Heart left ventricle (tissue), 16 donors: ENCODE results near the gene POLR2L. TPM values are rescaled to one million over a fixed set of nuclear protein-coding genes. Genes with fewer than 3 reads are reported as not detected.

ENCODE experiments used
- ATAC-seq, 4 donors: fragments of 200-7000 bp; cut with Tn5 transposase; one replicate each; pipeline ENCODE4 v1.9.1; 2020 to 2022; ENCODE audit warnings: moderate library complexity in 4 of 4, mild to moderate bottlenecking in 3 of 4, moderate number of reproducible peaks in 1 of 4
- DNase-seq, 5 donors: peaks; one replicate each; pipeline ENCODE4 v3.0.0-alpha.2; 2020
- H3K27ac ChIP-seq, 12 donors: fragments of 200-600 bp; sonication (generic) in 4 of 12; one replicate each; pipeline versions ENCODE4 v1.5.0 to v1.8.0; 2016 to 2022; ENCODE audit warnings: mild to moderate bottlenecking in 2 of 12
- H3K27me3 ChIP-seq, 9 donors: fragments of 200-600 bp; sonication (generic) in 2 of 9; one replicate each; pipeline versions ENCODE4 v1.5.1 to v1.8.0; 2016 to 2022; ENCODE audit warnings: mild to moderate bottlenecking in 3 of 9
- H3K36me3 ChIP-seq, 9 donors: fragments of 200-600 bp; sonication (generic) in 2 of 9; one replicate each; pipeline versions ENCODE4 v1.5.0 to v1.8.0; 2018 to 2022; ENCODE audit warnings: mild to moderate bottlenecking in 2 of 9
- H3K4me1 ChIP-seq, 12 donors: fragments of 200-600 bp; sonication (generic) in 4 of 12; one replicate each; pipeline versions ENCODE4 v1.5.0 to v1.8.0; 2016 to 2022; ENCODE audit warnings: mild to moderate bottlenecking in 3 of 12
- H3K4me3 ChIP-seq, 12 donors: fragments of 200-600 bp; sonication (generic) in 4 of 12; one replicate each; pipeline versions ENCODE4 v1.5.0 to v1.8.0; 2017 to 2022; ENCODE audit warnings: mild to moderate bottlenecking in 9 of 12, moderate library complexity in 4 of 12
- H3K9me3 ChIP-seq, 12 donors: fragments of 200-600 bp; sonication (generic) in 4 of 12; one replicate each; pipeline versions ENCODE4 v1.5.0 to v1.8.0; 2016 to 2022; ENCODE audit warnings: mild to moderate bottlenecking in 1 of 12
- POLR2A ChIP-seq, 2 donors: fragments of 450-650 bp; IDR thresholded peaks; one replicate each; pipeline ENCODE4 v1.6.1; 2017; ENCODE audit warnings: antibody characterized with exemption in 2 of 2, mild to moderate bottlenecking in 2 of 2, moderate library complexity in 2 of 2
- WGBS, 4 donors: extraction: QIAGEN DNeasy Blood & Tissue Kit in 2 of 4; methylation state at CpG; one replicate each; pipeline versions ENCODE4 v1.1.5 to v1.1.7; 2013 to 2018; 5-methylcytosine and 5-hydroxymethylcytosine counted together
- intact Hi-C, 10 donors: fragments of 100-400 bp; cut with DNase I; formaldehyde crosslinking; loops; one replicate each; pipeline versions ENCODE4 v1.11.1 to v1.14.2; 2022
- polyA plus RNA-seq, 2 donors: library from polyadenylated mRNA; stranded (reverse); fragments of 200-250 nt; gene quantifications; one replicate each; pipeline ENCODE4 v1.2.3, GENCODE V29; 2013
- total RNA-seq, 9 donors: library from RNA; depleted of rRNA in 2 of 9; stranded (reverse); fragments of >200 nt in 2 of 9; fragmentation: NEBNext Ultra II Directional in 3 of 9; extraction: Animal tissue kit (Norgen Biotek cat#: 25700) in 3 of 9; gene quantifications; one replicate each; pipeline versions ENCODE4 v1.1.0 to v1.2.4, GENCODE V29; 2016 to 2023
- TF ChIP-seq, protein P1 (sequence below), 12 donors: fragments of 200-600 bp; sonication (generic) in 4 of 12; IDR thresholded peaks; one replicate each; pipeline versions ENCODE4 v1.5.0 to v1.8.0; 2018 to 2022; ENCODE audit warnings: antibody characterized with exemption in 12 of 12, mild to moderate bottlenecking in 5 of 12
- donor health status: ischemic (EF 13 %, LVEDD 7.1; RV severe dilation, severe dysfunction).
- donor health status: healthy with polysubstance abuse.
- donor health status: DM: no; HTN: yes; CAD: no.
- donor health status: DM: no; HTN: no; CAD: no.
- donor health status: ischemic (EF 25% LVEDD 6.9; RV normal size, moderate dysfunction).
- donor health status: ischemic (EF 25% LVEDD 5.7; RV mildly dilated, moderate dysfunction).
- donor health status: healthy.
- donor health status: DM: yes; HTN: yes; CAD: no.
- donor health status: ischemic (EF 35%, LVEDD 5.7; RV mildly dilated, moderate dysfunction).
- donor health status: nonischemic (EF 11% LVEDD 7.7; RV severe dilation, severe dysfunction).
- donor health status: DM: yes; HTN: yes; CAD: no.
- donor health status: PGD.
- donor health status: ischemic (EF 29% LVEDD 5.4; RV normal size, mild dysfunction).
- donor health status: nonischemic (EF 23%, LVEDD 6.1; RV moderate dilation, normal function).

The POLR2L gene
- total and polyA plus RNA-seq, 11 donors, result 74.4 to 267 (median 208) TPM

DNA sequence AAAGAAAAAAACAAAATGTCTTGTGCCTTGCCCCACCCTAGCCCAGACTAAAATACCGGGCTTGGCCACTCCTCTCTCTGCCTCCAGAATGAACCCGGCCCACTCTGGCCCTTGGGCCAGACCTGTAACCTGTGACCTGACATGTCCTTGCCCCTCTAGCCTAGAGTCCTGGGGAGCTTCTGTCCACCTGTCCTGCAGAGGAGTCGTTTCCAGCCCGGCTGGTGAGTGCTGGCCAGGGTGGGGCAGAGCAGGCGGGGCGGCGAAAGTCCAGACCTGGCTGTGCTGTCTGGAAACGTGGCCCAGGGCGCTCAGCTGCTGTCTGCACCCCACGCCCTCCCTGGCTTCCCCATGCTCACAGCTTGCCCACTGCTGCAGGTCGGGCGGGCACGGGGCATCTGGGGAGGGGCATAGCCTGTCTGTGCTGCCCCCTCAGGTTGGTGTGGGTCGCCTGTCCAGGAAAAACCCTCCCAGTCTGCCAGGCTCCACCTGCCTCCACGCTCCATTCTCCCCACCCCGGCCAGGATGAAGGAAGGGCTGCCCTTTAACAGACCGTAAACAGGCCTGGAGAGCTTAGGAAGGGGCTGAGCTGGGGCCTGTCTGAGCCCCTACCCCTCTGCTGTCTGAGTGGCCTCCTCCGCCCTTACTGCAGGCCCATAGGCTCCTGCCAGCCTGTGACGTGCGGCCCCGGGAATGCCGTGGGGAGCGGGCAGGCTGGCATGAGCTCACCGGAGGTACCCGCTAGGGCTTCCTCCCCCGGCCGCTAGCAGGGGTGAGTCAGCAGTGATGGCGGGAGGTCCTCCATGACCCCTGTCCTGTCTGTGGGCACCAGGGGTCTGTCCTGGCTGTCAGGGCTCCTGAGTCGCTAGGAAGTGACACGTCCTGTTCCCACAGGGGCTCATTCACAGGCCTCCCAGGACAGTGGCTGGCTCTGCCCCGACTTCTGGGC lies 7.7 kb downstream of the POLR2L start:
- peak; percentile 60 to 78 (median 67) for ATAC-seq
- peak in 1 of 2 donors; percentile 68 for TF ChIP-seq POLR2A (IDR thresholded peaks at IDR 0.05)
- TF ChIP-seq, protein P1, sequence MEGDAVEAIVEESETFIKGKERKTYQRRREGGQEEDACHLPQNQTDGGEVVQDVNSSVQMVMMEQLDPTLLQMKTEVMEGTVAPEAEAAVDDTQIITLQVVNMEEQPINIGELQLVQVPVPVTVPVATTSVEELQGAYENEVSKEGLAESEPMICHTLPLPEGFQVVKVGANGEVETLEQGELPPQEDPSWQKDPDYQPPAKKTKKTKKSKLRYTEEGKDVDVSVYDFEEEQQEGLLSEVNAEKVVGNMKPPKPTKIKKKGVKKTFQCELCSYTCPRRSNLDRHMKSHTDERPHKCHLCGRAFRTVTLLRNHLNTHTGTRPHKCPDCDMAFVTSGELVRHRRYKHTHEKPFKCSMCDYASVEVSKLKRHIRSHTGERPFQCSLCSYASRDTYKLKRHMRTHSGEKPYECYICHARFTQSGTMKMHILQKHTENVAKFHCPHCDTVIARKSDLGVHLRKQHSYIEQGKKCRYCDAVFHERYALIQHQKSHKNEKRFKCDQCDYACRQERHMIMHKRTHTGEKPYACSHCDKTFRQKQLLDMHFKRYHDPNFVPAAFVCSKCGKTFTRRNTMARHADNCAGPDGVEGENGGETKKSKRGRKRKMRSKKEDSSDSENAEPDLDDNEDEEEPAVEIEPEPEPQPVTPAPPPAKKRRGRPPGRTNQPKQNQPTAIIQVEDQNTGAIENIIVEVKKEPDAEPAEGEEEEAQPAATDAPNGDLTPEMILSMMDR (IDR thresholded peaks at IDR 0.05), result peak in 1 of 12 donors; percentile 3
- H3K36me3 ChIP-seq, result peaks cover 0 to 39% (median 37%) of the 10 kb centered on the region in 9 donors
- intact Hi-C loops, result no loop called here
- peak overlapping the region in 10 of 12 donors; percentile 69 to 95 (median 80) for H3K4me3 ChIP-seq
- H3K27ac ChIP-seq, result peak overlapping the region; percentile 79 to 98 (median 92)
- peak; percentile 86 to 93 (median 88) for DNase-seq
- no peaks in the 10 kb centered on the region for H3K9me3 ChIP-seq
- H3K27me3 ChIP-seq, result peaks cover 0 to 28% (median 0%) of the 10 kb centered on the region in 9 donors
- peaks cover 10 to 92% (median 69%) of the 10 kb centered on the region in 12 donors for H3K4me1 ChIP-seq
- 14 to 32% (median 23%) methylated on average over 17 to 31 of the region's 31 CpGs for WGBS, 4 donors

GRCh38 chr11:833849-834311 lies 8.4 kb downstream of the POLR2L start:
- Histone ChIP-seq H3K9me3 (no peaks in the 10 kb centered on the region), H3K4me3 (peak overlapping the region; percentile 40 to 95 (median 78)), H3K36me3 (peaks cover 0 to 32% (median 31%) of the 10 kb centered on the region in 9 donors), H3K27me3 (peaks cover 0 to 32% (median 0%) of the 10 kb centered on the region in 9 donors), H3K27ac (peak overlapping the region; percentile 79 to 98 (median 92)), H3K4me1 (peaks cover 10 to 94% (median 74%) of the 10 kb centered on the region in 12 donors)
- no peak for DNase-seq
- no peak for ATAC-seq
- no peak for TF ChIP-seq POLR2A (IDR thresholded peaks at IDR 0.05)
- TF ChIP-seq, protein P1 (IDR thresholded peaks at IDR 0.05), result no peak
- intact Hi-C loops, result no loop called here
- 33 to 53% (median 47%) methylated on average over 9 of the region's 9 CpGs for WGBS, 4 donors

DNA sequence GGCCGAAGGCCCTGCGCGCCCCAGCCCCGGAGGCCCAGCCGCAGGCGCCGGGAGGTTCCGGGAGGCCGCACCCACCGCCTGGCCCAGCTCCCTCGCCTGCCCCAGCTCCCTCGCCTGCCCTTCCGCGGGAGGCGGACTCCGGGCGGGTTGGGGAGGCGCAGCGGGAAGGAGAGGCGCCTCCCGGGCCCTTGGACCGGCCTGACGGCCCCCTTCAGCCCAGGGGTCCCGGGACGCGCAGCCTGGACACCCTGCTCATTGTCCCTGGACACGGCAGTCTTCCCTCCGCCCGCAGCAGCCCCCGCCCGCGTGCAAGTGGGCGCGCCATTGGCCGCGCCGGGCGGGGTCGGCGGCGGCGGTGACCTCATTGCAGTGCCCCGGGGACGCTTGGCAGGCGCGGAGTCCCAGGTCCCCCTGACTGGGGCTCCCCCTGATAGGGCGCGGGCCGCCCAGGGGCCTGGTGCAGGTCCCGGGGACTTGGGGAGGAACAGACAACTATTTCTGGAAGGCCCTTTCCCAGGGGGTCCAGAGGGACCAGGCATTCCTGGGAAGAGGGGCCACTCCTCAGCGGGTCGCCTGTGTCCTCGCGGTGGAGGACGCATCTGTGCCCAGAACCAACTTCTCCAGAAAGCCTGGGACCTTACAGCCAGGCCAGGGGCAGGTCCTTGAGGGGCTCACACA lies 9.1 kb downstream of the POLR2L start:
- ATAC-seq (peak in 3 of 4 donors; percentile 8 to 34 (median 17)), DNase-seq (peak; percentile 76 to 86 (median 80))
- peaks cover 0 to 26% (median 24%) of the 10 kb centered on the region in 9 donors for H3K36me3 ChIP-seq
- intact Hi-C loops, result no loop called here
- H3K4me1 ChIP-seq, result peaks cover 10 to 94% (median 76%) of the 10 kb centered on the region in 12 donors
- WGBS, 4 donors, result 0 to 2% (median 1%) methylated on average over 12 to 52 of the region's 55 CpGs
- no peaks in the 10 kb centered on the region for H3K9me3 ChIP-seq
- peaks cover 0 to 32% (median 0%) of the 10 kb centered on the region in 9 donors for H3K27me3 ChIP-seq
- peak overlapping the region; percentile 40 to 95 (median 78) for H3K4me3 ChIP-seq
- peak overlapping the region; percentile 79 to 98 (median 92) for H3K27ac ChIP-seq
- TF ChIP-seq, protein P1 (IDR thresholded peaks at IDR 0.05), result no peak
- TF ChIP-seq POLR2A (IDR thresholded peaks at IDR 0.05), result peak in 1 of 2 donors; percentile 45
